Lower leg skin (tissue), 4 donors: Measurements from ENCODE around the gene ADAMTS1. TPM values are rescaled to one million over a fixed set of nuclear protein-coding genes. Genes with fewer than 3 reads are reported as not detected.

ENCODE experiments used
- DNase-seq, 2 donors: peaks; one replicate each; pipeline ENCODE4 v3.0.0-alpha.2; 2019; ENCODE audit warnings: low spot score in 2 of 2
- H3K4me3 ChIP-seq: fragments of 200-600 bp; sonication (generic); 2 replicates; pipeline ENCODE4 v1.5.1; 2017; ENCODE audit warnings: mild to moderate bottlenecking, low read depth; ENCODE audit not compliant: poor library complexity, severe bottlenecking
- POLR2A ChIP-seq, 2 donors: fragments of 450-650 bp; IDR thresholded peaks; one replicate each; pipeline ENCODE4 v1.6.1; 2016 to 2017; ENCODE audit warnings: antibody characterized with exemption in 2 of 2, mild to moderate bottlenecking in 1 of 2, moderate library complexity in 1 of 2
- WGBS, 2 donors: methylation state at CpG; one replicate each; pipeline ENCODE4 v1.1.5; 2018; 5-methylcytosine and 5-hydroxymethylcytosine counted together
- intact Hi-C: fragments of 100-400 bp; cut with DNase I; formaldehyde crosslinking; loops from one replicate; pipeline ENCODE4 v1.15.0; 2023; ENCODE audit warnings: low total_unique reads
- total RNA-seq, 4 donors: library from RNA; depleted of rRNA; stranded (reverse); fragments of >200 nt; gene quantifications; one replicate each; pipeline ENCODE4 v1.1.0, GENCODE V29; 2016
- TF ChIP-seq, protein P1 (sequence below), 3 donors: fragments of 450-650 bp; IDR thresholded peaks; one replicate each; pipeline ENCODE4 v1.5.1; 2016; ENCODE audit warnings: antibody characterized with exemption in 3 of 3, mild to moderate bottlenecking in 3 of 3, moderate library complexity in 2 of 3

Gene ADAMTS1
- total RNA-seq, 4 donors from 2014 or later = 19.4 to 53.2 (median 24.0) TPM

DNA sequence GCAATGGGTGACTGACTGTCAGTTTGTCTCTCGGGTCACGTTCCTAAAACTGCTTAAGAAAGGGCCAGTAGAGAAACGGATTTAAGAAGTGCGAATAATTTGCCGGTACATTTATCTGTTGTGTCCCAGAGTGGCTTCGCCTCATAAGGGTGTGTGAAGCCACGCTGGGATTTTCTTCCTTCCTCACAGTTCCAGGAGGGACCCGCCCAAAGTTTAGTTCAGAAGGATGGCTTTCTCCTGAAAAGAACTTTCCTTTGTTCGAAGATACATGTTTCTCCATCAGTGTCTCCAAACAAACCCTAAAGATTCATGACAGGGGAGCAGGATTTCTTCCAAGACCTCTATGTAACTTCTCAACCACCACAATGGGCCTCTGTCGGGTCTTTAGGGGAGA lies 49.8 kb downstream of the ADAMTS1 start:
- DNase-seq = no peak
- TF ChIP-seq, protein P1, sequence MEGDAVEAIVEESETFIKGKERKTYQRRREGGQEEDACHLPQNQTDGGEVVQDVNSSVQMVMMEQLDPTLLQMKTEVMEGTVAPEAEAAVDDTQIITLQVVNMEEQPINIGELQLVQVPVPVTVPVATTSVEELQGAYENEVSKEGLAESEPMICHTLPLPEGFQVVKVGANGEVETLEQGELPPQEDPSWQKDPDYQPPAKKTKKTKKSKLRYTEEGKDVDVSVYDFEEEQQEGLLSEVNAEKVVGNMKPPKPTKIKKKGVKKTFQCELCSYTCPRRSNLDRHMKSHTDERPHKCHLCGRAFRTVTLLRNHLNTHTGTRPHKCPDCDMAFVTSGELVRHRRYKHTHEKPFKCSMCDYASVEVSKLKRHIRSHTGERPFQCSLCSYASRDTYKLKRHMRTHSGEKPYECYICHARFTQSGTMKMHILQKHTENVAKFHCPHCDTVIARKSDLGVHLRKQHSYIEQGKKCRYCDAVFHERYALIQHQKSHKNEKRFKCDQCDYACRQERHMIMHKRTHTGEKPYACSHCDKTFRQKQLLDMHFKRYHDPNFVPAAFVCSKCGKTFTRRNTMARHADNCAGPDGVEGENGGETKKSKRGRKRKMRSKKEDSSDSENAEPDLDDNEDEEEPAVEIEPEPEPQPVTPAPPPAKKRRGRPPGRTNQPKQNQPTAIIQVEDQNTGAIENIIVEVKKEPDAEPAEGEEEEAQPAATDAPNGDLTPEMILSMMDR (IDR thresholded peaks at IDR 0.05) = no peak
- TF ChIP-seq POLR2A (IDR thresholded peaks at IDR 0.05) = no peak
- no peak overlapping the region for H3K4me3 ChIP-seq
- 82 to 85% methylated on average over 10 of the region's 10 CpGs for WGBS, 2 donors
- intact Hi-C loops = no loop called here

DNA sequence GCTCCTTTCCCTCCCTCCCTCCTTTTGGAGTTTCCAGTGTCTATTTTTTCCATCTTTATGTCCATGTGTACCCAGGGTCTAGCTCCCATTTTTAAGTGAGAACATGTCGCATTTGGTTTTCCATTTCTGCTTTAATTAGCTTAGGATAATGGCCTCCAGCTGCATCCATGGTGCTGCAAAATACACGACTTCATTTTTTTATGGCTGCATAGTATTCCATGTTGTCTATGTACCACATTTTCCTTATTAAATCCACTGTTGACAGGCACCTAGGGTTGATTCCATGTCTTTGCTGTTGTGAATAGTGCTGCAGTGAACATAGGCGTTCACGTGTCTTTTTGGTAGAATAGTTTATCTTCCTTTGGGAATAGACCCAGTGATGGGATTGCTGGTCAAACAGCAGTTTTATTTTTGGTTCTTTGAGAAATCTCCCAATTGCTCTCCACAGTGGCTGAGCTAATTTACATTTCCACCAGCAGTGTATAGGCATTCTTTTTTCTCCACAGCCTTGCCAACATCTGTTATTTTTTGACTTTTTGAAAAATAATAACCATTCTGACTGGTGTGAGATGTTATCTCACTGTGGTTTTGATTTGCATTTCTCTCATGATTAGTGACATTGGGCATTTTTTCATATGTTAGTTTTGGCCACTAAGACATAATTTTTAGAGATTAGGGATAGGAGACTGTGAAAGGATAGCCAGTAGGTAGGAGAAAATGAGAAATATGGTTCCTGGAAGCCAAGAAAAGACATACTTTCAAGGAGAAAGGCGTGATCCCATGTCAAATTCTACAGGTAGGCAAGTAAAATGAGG lies 50.4 kb downstream of the ADAMTS1 start:
- DNase-seq = no peak
- intact Hi-C loops = no loop called here
- 73 to 89% methylated on average over 5 of the region's 5 CpGs for WGBS, 2 donors
- H3K4me3 ChIP-seq = no peak overlapping the region
- no peak for TF ChIP-seq POLR2A (IDR thresholded peaks at IDR 0.05)
- TF ChIP-seq, protein P1 (IDR thresholded peaks at IDR 0.05) = no peak

DNA sequence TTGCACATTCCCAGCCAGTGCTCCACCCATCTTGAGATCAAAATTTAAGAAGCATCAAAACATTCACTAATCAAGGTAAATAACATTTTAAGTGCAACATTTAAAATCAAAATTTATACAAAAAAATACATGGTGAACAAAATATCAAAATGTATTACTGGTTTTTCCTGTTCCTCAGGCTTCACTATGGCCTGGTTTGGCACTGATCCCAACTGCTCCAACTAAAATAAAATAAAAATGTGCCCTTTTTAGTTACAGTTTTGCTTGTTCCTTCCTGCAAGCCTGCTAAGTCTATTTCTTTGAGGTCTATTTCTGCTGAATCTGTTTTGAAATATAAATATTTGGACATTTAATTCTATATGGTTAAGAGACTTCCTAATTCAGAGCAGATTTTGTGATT lies 54.9 kb downstream of the ADAMTS1 start:
- no peak overlapping the region for H3K4me3 ChIP-seq
- TF ChIP-seq POLR2A (IDR thresholded peaks at IDR 0.05) = no peak
- TF ChIP-seq, protein P1 (IDR thresholded peaks at IDR 0.05) = no peak
- intact Hi-C loops = no loop called here
- no peak for DNase-seq

DNA sequence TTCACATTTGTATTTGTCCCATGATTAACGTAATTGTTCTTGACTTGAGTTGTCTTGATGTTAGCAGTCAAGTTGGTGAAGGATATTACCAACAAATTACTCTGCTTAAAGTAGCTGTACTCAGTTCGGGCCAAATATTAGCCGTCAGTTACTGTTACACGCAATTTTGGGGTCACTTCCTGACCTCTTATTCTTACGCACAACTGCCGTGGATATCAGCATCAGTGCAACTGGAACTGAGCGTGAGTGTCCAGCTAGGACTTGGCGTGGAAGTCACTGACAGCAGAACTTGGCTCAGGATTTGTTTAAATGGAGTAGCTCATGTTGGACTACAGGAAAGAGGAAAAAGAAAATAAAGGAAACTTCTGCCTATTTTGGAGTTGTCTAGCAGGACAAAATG lies 56.4 kb downstream of the ADAMTS1 start:
- intact Hi-C loops = no loop called here
- DNase-seq = no peak
- no peak overlapping the region for H3K4me3 ChIP-seq
- TF ChIP-seq, protein P1 (IDR thresholded peaks at IDR 0.05) = no peak
- TF ChIP-seq POLR2A (IDR thresholded peaks at IDR 0.05) = no peak
- 88 to 90% methylated on average over 8 of the region's 8 CpGs for WGBS, 2 donors

Other genes with a start within 250 kb of the ADAMTS1 start
- 1 to 10 TPM; 7.8 to 9.3 (median 8.7) TPM for gene ADAMTS5, start 121.7 kb upstream of the ADAMTS1 start, total RNA-seq